ENCODE results near the gene PET100. TPM values are rescaled to one million over a fixed set of nuclear protein-coding genes. Genes with fewer than 3 reads are reported as not detected.

PET100 gene
- polyA plus RNA-seq, 1 donor (not counting 4 experiments of a cell fraction or from before 2014, with no cell fraction given), result 85.8 TPM

DNA sequence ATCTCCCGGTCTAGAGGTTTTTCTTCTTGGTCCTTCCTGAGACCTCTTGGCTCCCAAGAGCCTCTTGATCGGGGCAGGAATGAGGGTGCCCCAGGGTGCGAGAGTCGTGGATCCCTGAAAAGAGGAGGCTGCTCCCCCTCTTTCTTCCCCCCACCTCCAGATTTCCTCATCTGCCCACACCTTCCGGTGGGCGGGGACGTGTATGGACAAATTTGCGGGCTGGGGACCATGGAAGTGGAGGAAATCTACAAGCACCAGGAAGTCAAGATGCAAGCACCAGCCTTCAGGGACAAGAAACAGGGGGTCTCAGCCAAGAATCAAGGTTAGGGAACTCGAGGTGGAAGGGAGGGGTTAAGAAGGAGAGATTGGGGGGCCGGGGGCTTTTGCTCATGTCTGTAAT is 47.3 kb downstream of the PET100 start, which contains the start of gene MCEMP1:
MCEMP1 (plus strand) TSS at position 237 of the 400 bp plus-strand sequence; CDS start at position 268, 31 bp downstream.
- no peaks in the 10 kb centered on the region for H3K9me3 ChIP-seq (ENCODE audit: control insufficient read depth, low read depth, low read length)

GRCh38 chr19:7677669-7678311 is 48.2 kb downstream of the PET100 start:
- no peak overlapping the region for H2AFZ ChIP-seq (ENCODE audit: control insufficient read depth, low read length)
- H3K79me2 ChIP-seq (ENCODE audit: control insufficient read depth, insufficient read depth, low read length), result peaks cover 16% of the 10 kb centered on the region
- H3K9ac ChIP-seq (ENCODE audit: control insufficient read depth, extremely low read depth, insufficient read depth, low read length), result no peak overlapping the region
- DNase-seq (ENCODE audit: low read depth, low spot score), result no peak
- H3K4me2 ChIP-seq (ENCODE audit: control insufficient read depth, extremely low read depth, insufficient read depth, low read depth, low read length), result no peak overlapping the region
- H3K27ac ChIP-seq (ENCODE audit: control insufficient read depth, insufficient read depth, low read length), result no peak overlapping the region
- peaks cover 9% of the 10 kb centered on the region for H3K27me3 ChIP-seq (ENCODE audit: control insufficient read depth, extremely low read depth, insufficient read depth, low read length)
- peaks cover 0 to 5% of the 10 kb centered on the region in 2 experiments for H3K36me3 ChIP-seq (ENCODE audit: control insufficient read depth in 2 of 2, extremely low read depth in 1 of 2, insufficient read depth in 2 of 2, low read length in 2 of 2)
- no peaks in the 10 kb centered on the region for H3K9me1 ChIP-seq (ENCODE audit: control insufficient read depth, extremely low read depth, insufficient read depth, low read length)
- dilution Hi-C loops (cut with MboI; ENCODE audit: extremely low pct_ligation_motif_present, low sequenced_read_pairs), result no loop called here
- H4K20me1 ChIP-seq (ENCODE audit: control insufficient read depth, extremely low read depth, insufficient read depth, low read length), result no peaks in the 10 kb centered on the region
- no peaks in the 10 kb centered on the region for H3K9me3 ChIP-seq (ENCODE audit: control insufficient read depth, low read depth, low read length)
- no peak overlapping the region for H3K4me3 ChIP-seq (ENCODE audit: control insufficient read depth in 2 of 3, extremely low read depth in 1 of 3, insufficient read depth in 2 of 3, low read depth in 1 of 3, low read length in 3 of 3)
- TF ChIP-seq, protein P1, sequence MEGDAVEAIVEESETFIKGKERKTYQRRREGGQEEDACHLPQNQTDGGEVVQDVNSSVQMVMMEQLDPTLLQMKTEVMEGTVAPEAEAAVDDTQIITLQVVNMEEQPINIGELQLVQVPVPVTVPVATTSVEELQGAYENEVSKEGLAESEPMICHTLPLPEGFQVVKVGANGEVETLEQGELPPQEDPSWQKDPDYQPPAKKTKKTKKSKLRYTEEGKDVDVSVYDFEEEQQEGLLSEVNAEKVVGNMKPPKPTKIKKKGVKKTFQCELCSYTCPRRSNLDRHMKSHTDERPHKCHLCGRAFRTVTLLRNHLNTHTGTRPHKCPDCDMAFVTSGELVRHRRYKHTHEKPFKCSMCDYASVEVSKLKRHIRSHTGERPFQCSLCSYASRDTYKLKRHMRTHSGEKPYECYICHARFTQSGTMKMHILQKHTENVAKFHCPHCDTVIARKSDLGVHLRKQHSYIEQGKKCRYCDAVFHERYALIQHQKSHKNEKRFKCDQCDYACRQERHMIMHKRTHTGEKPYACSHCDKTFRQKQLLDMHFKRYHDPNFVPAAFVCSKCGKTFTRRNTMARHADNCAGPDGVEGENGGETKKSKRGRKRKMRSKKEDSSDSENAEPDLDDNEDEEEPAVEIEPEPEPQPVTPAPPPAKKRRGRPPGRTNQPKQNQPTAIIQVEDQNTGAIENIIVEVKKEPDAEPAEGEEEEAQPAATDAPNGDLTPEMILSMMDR (optimal IDR thresholded peaks at IDR 0.05 in 1 of 3, IDR thresholded peaks at IDR 0.05 in 1 of 3, conservative IDR thresholded peaks at IDR 0.05 in 1 of 3; ENCODE audit: extremely low read depth in 1 of 3, insufficient read depth in 2 of 3, low read length in 3 of 3), result peak in 1 of 3 experiments; percentile 8
- no peak for TF ChIP-seq EZH2 (IDR thresholded peaks at IDR 0.05; ENCODE audit: low read length)
- FAIRE-seq, result no peak
- peaks cover 7% of the 10 kb centered on the region for H3K4me1 ChIP-seq (ENCODE audit: control insufficient read depth, extremely low read depth, insufficient read depth, low read length)

More for the DNA sequence above, 47.3 kb downstream of the PET100 start, which contains the start of gene MCEMP1:
- FAIRE-seq, result no peak
- no peak within 1 kb of the TSS for H3K4me2 ChIP-seq (ENCODE audit: control insufficient read depth, extremely low read depth, insufficient read depth, low read depth, low read length)
- H3K4me1 ChIP-seq (ENCODE audit: control insufficient read depth, extremely low read depth, insufficient read depth, low read length), result peaks cover 5% of the 10 kb centered on the region
- H3K4me3 ChIP-seq (ENCODE audit: control insufficient read depth in 2 of 3, extremely low read depth in 1 of 3, insufficient read depth in 2 of 3, low read depth in 1 of 3, low read length in 3 of 3), result no peak within 1 kb of the TSS
- no peak for DNase-seq (ENCODE audit: low read depth, low spot score)
- H4K20me1 ChIP-seq (ENCODE audit: control insufficient read depth, extremely low read depth, insufficient read depth, low read length), result no peaks in the 10 kb centered on the region
- peaks cover 9% of the 10 kb centered on the region for H3K27me3 ChIP-seq (ENCODE audit: control insufficient read depth, extremely low read depth, insufficient read depth, low read length)
- H3K9ac ChIP-seq (ENCODE audit: control insufficient read depth, extremely low read depth, insufficient read depth, low read length), result no peak within 1 kb of the TSS
- H2AFZ ChIP-seq (ENCODE audit: control insufficient read depth, low read length), result no peak within 1 kb of the TSS
- no peaks in the 10 kb centered on the region for H3K9me1 ChIP-seq (ENCODE audit: control insufficient read depth, extremely low read depth, insufficient read depth, low read length)
- peaks cover 8% of the 10 kb centered on the region for H3K79me2 ChIP-seq (ENCODE audit: control insufficient read depth, insufficient read depth, low read length)
- TF ChIP-seq, protein P1 (optimal IDR thresholded peaks at IDR 0.05 in 1 of 3, IDR thresholded peaks at IDR 0.05 in 1 of 3, conservative IDR thresholded peaks at IDR 0.05 in 1 of 3; ENCODE audit: extremely low read depth in 1 of 3, insufficient read depth in 2 of 3, low read length in 3 of 3), result no peak
- TF ChIP-seq EZH2 (IDR thresholded peaks at IDR 0.05; ENCODE audit: low read length), result no peak
- H3K36me3 ChIP-seq (ENCODE audit: control insufficient read depth in 2 of 2, extremely low read depth in 1 of 2, insufficient read depth in 2 of 2, low read length in 2 of 2), result no peaks in the 10 kb centered on the region
- no peak within 1 kb of the TSS for H3K27ac ChIP-seq (ENCODE audit: control insufficient read depth, insufficient read depth, low read length)
- dilution Hi-C loops (cut with MboI; ENCODE audit: extremely low pct_ligation_motif_present, low sequenced_read_pairs), result no loop called here
